Activated CD4-positive, alpha-beta memory T cell treated with anti-CD3 and anti-CD28 coated beads for 36 hours (primary cell): Measurements from ENCODE around the gene CLUH. TPM values are rescaled to one million over a fixed set of nuclear protein-coding genes. Genes with fewer than 3 reads are reported as not detected.
A peak's percentile ranks its signal among the peaks of the same experiment; 100 is the strongest.

Source experiments
- CTCF ChIA-PET: fragments of 350-600 bp; sonication (Branson Sonifier 250); formaldehyde crosslinking; loops from one replicate; lab custom pipeline; 2021; ENCODE audit warnings: antibody characterized with exemption, inconsistent platforms; lab: Charles Lee
- POLR2A ChIA-PET: fragments of 350-600 bp; sonication (Branson Sonifier 250); formaldehyde crosslinking; loops from one replicate; lab custom pipeline; 2021; ENCODE audit warnings: antibody characterized with exemption; lab: Charles Lee
- DNase-seq: peaks from one replicate; pipeline ENCODE4 v3.0.0-alpha.2; 2020
- H3K27ac Mint-ChIP-seq: one replicate; pipeline ENCODE4 v1.8.0; 2021; ENCODE audit warnings: mixed read lengths
- H3K27me3 Mint-ChIP-seq: one replicate; pipeline ENCODE4 v1.8.0; 2021; ENCODE audit warnings: mixed read lengths
- H3K36me3 Mint-ChIP-seq: one replicate; pipeline ENCODE4 v1.8.0; 2021; ENCODE audit warnings: mixed read lengths
- H3K4me1 Mint-ChIP-seq: one replicate; pipeline ENCODE4 v1.8.0; 2021; ENCODE audit warnings: low read depth, mixed read lengths
- H3K4me3 Mint-ChIP-seq: one replicate; pipeline ENCODE4 v1.8.0; 2021; ENCODE audit warnings: mild to moderate bottlenecking, mixed read lengths
- H3K9me3 Mint-ChIP-seq: one replicate; pipeline ENCODE4 v1.8.0; 2021; ENCODE audit warnings: mixed read lengths
- intact Hi-C: fragments of 100-400 bp; cut with micrococcal nuclease; formaldehyde crosslinking; loops from one replicate; pipeline ENCODE4 v1.15.1; 2023
- total RNA-seq, 2 experiments: library from RNA; stranded (reverse); gene quantifications; one replicate each; pipeline ENCODE4 v1.2.3, GENCODE V29; 2021

CLUH gene
- total RNA-seq, 2 experiments from 2014 or later: 78.4 to 80.4 TPM

GRCh38 chr17:2734939-2735338 lies 23.4 kb upstream of the CLUH start:
- H3K4me3 Mint-ChIP-seq: no peak overlapping the region
- POLR2A ChIA-PET: no interaction called here
- DNase-seq: no peak
- no peak overlapping the region for H3K27ac Mint-ChIP-seq
- no peaks in the 10 kb centered on the region for H3K9me3 Mint-ChIP-seq
- no peaks in the 10 kb centered on the region for H3K4me1 Mint-ChIP-seq
- peaks cover 7% of the 10 kb centered on the region for H3K27me3 Mint-ChIP-seq
- no peaks in the 10 kb centered on the region for H3K36me3 Mint-ChIP-seq
- intact Hi-C loops: no loop called here
- CTCF ChIA-PET: interaction anchor here (1.0 kb wide), 1 partner anchor 10 kb away, joined by 3 read pairs; no protein-coding TSS in a partner anchor

- POLR2A ChIA-PET: no interaction called here
- H3K4me1 Mint-ChIP-seq: no peaks in the 10 kb centered on the region
- CTCF ChIA-PET: no interaction called here
Measured at GRCh38 chr17:2731807-2732206, 20.2 kb upstream of the CLUH start.

GRCh38 chr17:2730764-2731353 lies 19.3 kb upstream of the CLUH start:
- CTCF ChIA-PET: no interaction called here
- intact Hi-C loops: no loop called here
- POLR2A ChIA-PET: no interaction called here
- no peak overlapping the region for H3K27ac Mint-ChIP-seq
- no peak overlapping the region for H3K4me3 Mint-ChIP-seq
- DNase-seq: no peak
- peaks cover 13% of the 10 kb centered on the region for H3K27me3 Mint-ChIP-seq
- no peaks in the 10 kb centered on the region for H3K4me1 Mint-ChIP-seq
- H3K36me3 Mint-ChIP-seq: no peaks in the 10 kb centered on the region
- no peaks in the 10 kb centered on the region for H3K9me3 Mint-ChIP-seq

More at GRCh38 chr17:2731807-2732206, 20.2 kb upstream of the CLUH start:
- intact Hi-C loops: no loop called here
- Mint-ChIP-seq H3K36me3 (no peaks in the 10 kb centered on the region), H3K27me3 (peaks cover 13% of the 10 kb centered on the region), H3K4me3 (no peak overlapping the region), H3K27ac (no peak overlapping the region), H3K9me3 (no peaks in the 10 kb centered on the region)
- DNase-seq: no peak

- ChIA-PET CTCF (interaction anchor here (0.8 to 2.4 kb wide), 5 partner anchors 10 to 288 kb away, joined by 3 to 7 read pairs (median 3); no protein-coding TSS in a partner anchor), POLR2A (interaction anchor here (1.3 kb wide), 1 partner anchor 14 kb away, joined by 4 read pairs; no protein-coding TSS in a partner anchor)
- H3K27ac Mint-ChIP-seq: no peak overlapping the region
- H3K27me3 Mint-ChIP-seq: peaks cover 11% of the 10 kb centered on the region
- H3K36me3 Mint-ChIP-seq: no peaks in the 10 kb centered on the region
- peak; percentile 54 for DNase-seq
- peaks cover 8% of the 10 kb centered on the region for H3K4me1 Mint-ChIP-seq
- no peaks in the 10 kb centered on the region for H3K9me3 Mint-ChIP-seq
- intact Hi-C loops: no loop called here
- H3K4me3 Mint-ChIP-seq: no peak overlapping the region
Measured at GRCh38 chr17:2724784-2725164, 13.2 kb upstream of the CLUH start.

- no peak for DNase-seq
- no peak overlapping the region for H3K27ac Mint-ChIP-seq
- H3K27me3 Mint-ChIP-seq: peaks cover 11% of the 10 kb centered on the region
- H3K4me3 Mint-ChIP-seq: no peak overlapping the region
- H3K36me3 Mint-ChIP-seq: no peaks in the 10 kb centered on the region
- ChIA-PET POLR2A (interaction anchor here (1.3 kb wide), 1 partner anchor 14 kb away, joined by 4 read pairs; no protein-coding TSS in a partner anchor), CTCF (interaction anchor here (0.8 to 2.4 kb wide), 4 partner anchors 10 to 289 kb away, joined by 3 to 7 read pairs (median 4); no protein-coding TSS in a partner anchor)
- H3K4me1 Mint-ChIP-seq: peaks cover 8% of the 10 kb centered on the region
- H3K9me3 Mint-ChIP-seq: no peaks in the 10 kb centered on the region
- intact Hi-C loops: no loop called here
Measured at GRCh38 chr17:2723997-2724783, 12.6 kb upstream of the CLUH start.

- peak overlapping the region; percentile 39 for H3K4me3 Mint-ChIP-seq
- CTCF ChIA-PET: no interaction called here
Measured at GRCh38 chr17:2723505-2723996, 12.0 kb upstream of the CLUH start.

GRCh38 chr17:2722611-2723010 lies 11.0 kb upstream of the CLUH start:
- no peak overlapping the region for H3K4me3 Mint-ChIP-seq
- H3K27ac Mint-ChIP-seq: no peak overlapping the region
- intact Hi-C loops: no loop called here
- CTCF ChIA-PET: no interaction called here
- H3K4me1 Mint-ChIP-seq: peaks cover 8% of the 10 kb centered on the region
- POLR2A ChIA-PET: no interaction called here
- H3K27me3 Mint-ChIP-seq: peaks cover 10% of the 10 kb centered on the region
- H3K36me3 Mint-ChIP-seq: no peaks in the 10 kb centered on the region
- no peaks in the 10 kb centered on the region for H3K9me3 Mint-ChIP-seq
- no peak for DNase-seq

More at GRCh38 chr17:2723505-2723996, 12.0 kb upstream of the CLUH start:
- no peaks in the 10 kb centered on the region for H3K9me3 Mint-ChIP-seq
- no peak for DNase-seq
- H3K27ac Mint-ChIP-seq: no peak overlapping the region
- H3K27me3 Mint-ChIP-seq: peaks cover 10% of the 10 kb centered on the region
- peaks cover 8% of the 10 kb centered on the region for H3K4me1 Mint-ChIP-seq
- intact Hi-C loops: no loop called here
- POLR2A ChIA-PET: interaction anchor here (1.3 kb wide), 1 partner anchor 13 kb away, joined by 4 read pairs; no protein-coding TSS in a partner anchor
- no peaks in the 10 kb centered on the region for H3K36me3 Mint-ChIP-seq

GRCh38 chr17:2721603-2722002 lies 10.0 kb upstream of the CLUH start:
- H3K4me1 Mint-ChIP-seq: peaks cover 8% of the 10 kb centered on the region
- no peaks in the 10 kb centered on the region for H3K36me3 Mint-ChIP-seq
- CTCF ChIA-PET: no interaction called here
- POLR2A ChIA-PET: no interaction called here
- H3K4me3 Mint-ChIP-seq: no peak overlapping the region
- H3K27me3 Mint-ChIP-seq: peaks cover 5% of the 10 kb centered on the region
- intact Hi-C loops: no loop called here
- DNase-seq: peak; percentile 53
- H3K27ac Mint-ChIP-seq: no peak overlapping the region
- H3K9me3 Mint-ChIP-seq: no peaks in the 10 kb centered on the region

- intact Hi-C loops: no loop called here
- Mint-ChIP-seq H3K36me3 (no peaks in the 10 kb centered on the region), H3K27ac (no peak overlapping the region), H3K4me1 (peaks cover 5% of the 10 kb centered on the region), H3K9me3 (no peaks in the 10 kb centered on the region), H3K4me3 (no peak overlapping the region), H3K27me3 (no peaks in the 10 kb centered on the region)
- POLR2A ChIA-PET: no interaction called here
- no peak for DNase-seq
- CTCF ChIA-PET: no interaction called here
Measured at GRCh38 chr17:2719861-2720260, 8.3 kb upstream of the CLUH start.

GRCh38 chr17:2718150-2718938 lies 6.8 kb upstream of the CLUH start:
- H3K27me3 Mint-ChIP-seq: no peaks in the 10 kb centered on the region
- intact Hi-C loops: no loop called here
- no peaks in the 10 kb centered on the region for H3K9me3 Mint-ChIP-seq
- no peak overlapping the region for H3K27ac Mint-ChIP-seq
- peaks cover 5% of the 10 kb centered on the region for H3K4me1 Mint-ChIP-seq
- CTCF ChIA-PET: no interaction called here
- DNase-seq: no peak
- H3K4me3 Mint-ChIP-seq: no peak overlapping the region
- POLR2A ChIA-PET: no interaction called here
- H3K36me3 Mint-ChIP-seq: no peaks in the 10 kb centered on the region

GRCh38 chr17:2716649-2717048 lies 5.1 kb upstream of the CLUH start:
- Mint-ChIP-seq H3K4me1 (peaks cover 12% of the 10 kb centered on the region), H3K36me3 (peaks cover 4% of the 10 kb centered on the region), H3K27me3 (no peaks in the 10 kb centered on the region), H3K9me3 (no peaks in the 10 kb centered on the region), H3K4me3 (no peak overlapping the region), H3K27ac (no peak overlapping the region)
- ChIA-PET CTCF (no interaction called here), POLR2A (no interaction called here)
- intact Hi-C loops: no loop called here
- no peak for DNase-seq

- Mint-ChIP-seq H3K4me3 (no peak overlapping the region), H3K27me3 (no peaks in the 10 kb centered on the region), H3K9me3 (no peaks in the 10 kb centered on the region), H3K4me1 (peaks cover 27% of the 10 kb centered on the region), H3K27ac (no peak overlapping the region), H3K36me3 (peaks cover 7% of the 10 kb centered on the region)
- intact Hi-C loops: loop anchor here (5.0 kb wide), 1 partner anchor 317 kb away; no protein-coding TSS in a partner anchor
- ChIA-PET CTCF (no interaction called here), POLR2A (no interaction called here)
- no peak for DNase-seq
Measured at GRCh38 chr17:2713881-2714280, 2.3 kb upstream of the CLUH start.
